HT1080 (cell line): ENCODE data around the gene STAT2. TPM values are rescaled to one million over a fixed set of nuclear protein-coding genes. Genes with fewer than 3 reads are reported as not detected.
"Not testable (repeated sequence)": the region's sequence is repeated elsewhere in the genome, so short reads cannot be mapped to it uniquely, and the experiment has no call there.

ENCODE experiments used
- DNase-seq: peaks from one replicate; pipeline ENCODE4 v3.0.0-alpha.2; 2015; ENCODE audit warnings: low read depth
- total RNA-seq: library from RNA; depleted of rRNA; stranded (reverse); fragments of >200 nt; shearing (Covaris generic); gene quantifications from 2 replicates; pipeline ENCODE4 v1.2.3, GENCODE V29; 2014

STAT2 gene
- total RNA-seq, 1 experiment from 2014 or later, result 33.1 TPM

DNA sequence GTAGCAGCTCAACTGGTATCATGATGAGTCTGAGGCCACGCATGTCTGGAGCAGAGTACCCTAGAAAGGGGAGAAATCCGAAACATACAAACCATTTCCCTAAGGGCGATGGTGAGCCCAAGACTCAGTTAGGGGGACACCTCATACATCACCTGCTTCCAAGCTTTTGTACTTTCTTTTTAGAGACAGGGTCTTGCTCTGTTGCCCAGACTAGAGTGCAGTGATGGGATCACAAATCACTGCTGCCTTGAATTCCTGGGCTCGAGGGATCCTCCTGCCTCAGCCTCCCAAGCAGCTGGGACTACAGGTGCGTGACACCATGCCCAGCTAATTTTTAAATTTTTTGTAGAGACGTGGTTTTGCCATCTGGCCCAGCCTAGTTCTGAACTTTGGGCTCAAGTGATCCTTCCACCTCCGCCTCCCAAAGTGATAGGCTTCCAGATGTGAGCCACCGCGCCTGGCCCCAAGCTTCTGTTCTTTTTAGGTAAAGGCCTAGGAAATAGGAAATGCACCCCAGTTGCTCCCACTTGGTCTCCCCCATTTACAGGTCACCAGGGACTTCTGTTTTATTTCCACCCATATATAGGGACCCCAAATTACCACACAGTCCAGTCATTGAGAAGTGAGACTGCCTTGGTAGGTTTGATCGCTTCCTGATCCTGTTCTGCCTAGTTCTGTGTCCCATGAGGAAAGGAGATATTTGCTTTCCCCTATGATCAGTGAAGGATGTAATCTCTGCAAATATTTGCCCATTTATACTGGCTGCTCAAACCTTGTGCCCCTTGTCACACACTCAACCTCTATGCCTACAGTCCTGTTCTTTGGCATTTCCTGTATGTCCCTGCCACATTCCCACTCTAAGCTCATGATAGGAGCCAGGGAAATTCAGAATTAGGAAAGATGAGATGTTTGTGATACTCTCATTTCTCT lies 2.5 kb upstream of the STAT2 start, which contains the start of gene APOF:
Gene APOF, minus strand, starts transcription at position 728 of the 930 bp plus-strand sequence. Its CDS starts 112 bp downstream, at position 616.
- DNase-seq, result no peak

DNA sequence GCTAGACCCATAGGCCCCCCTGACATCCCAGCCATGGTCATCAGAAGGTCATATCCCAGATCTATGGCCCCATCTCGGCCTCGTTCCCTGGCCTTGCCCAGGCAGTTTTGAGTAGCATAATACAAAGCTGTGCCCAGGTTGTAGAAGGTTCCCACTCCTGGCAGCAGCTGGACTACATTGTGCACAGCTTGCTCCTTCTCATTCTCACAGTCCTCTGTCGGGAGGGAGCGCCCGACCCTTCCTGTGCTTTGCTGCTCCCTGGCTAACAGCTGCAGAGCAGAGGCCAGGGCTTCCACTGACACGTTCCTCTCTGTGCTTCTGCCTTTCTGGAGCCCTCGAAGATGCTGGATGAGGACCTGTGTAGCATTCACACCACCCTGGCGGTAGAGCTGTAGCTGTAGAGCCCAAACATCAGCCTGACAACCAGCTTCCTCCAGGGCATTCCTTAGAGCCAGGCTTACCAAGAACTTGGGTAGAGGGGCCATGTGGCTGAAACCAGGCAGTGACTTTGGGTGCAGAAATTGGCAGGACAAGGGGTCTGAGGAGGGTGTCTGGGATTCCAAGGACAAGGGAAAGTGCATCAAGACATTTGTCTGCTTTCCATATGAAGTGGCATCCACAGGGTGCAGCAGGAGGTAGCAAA lies 1.7 kb upstream of the STAT2 start:
- DNase-seq, result no peak

- peak; percentile 73 for DNase-seq
Measured at GRCh38 chr12:56358836-56359532, 923 bp downstream of the STAT2 start.

DNA sequence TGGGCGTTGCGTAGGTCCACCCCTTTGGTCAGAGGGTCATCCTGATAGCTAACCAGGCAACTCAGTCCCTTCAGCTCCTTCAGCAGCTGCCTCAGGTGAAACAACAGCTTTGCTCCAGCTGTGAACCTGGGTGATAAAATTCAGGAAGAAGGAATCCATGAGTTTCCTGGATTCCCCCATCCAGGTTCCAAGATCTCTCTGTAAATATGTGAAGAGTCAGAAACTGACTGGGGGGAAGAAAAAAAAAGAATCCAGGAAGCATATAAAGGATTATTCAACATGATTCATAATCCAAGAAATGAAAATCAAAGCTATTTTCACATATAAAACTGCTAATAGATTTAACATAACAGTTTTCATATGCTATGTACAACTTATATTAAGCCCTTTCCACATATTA lies 8.6 kb downstream of the STAT2 start:
- no peak for DNase-seq

- DNase-seq, result no peak
Measured at GRCh38 chr12:56350662-56351061, 9.2 kb downstream of the STAT2 start.

- no peak for DNase-seq
Measured at GRCh38 chr12:56348776-56349175, 11.1 kb downstream of the STAT2 start.

DNA sequence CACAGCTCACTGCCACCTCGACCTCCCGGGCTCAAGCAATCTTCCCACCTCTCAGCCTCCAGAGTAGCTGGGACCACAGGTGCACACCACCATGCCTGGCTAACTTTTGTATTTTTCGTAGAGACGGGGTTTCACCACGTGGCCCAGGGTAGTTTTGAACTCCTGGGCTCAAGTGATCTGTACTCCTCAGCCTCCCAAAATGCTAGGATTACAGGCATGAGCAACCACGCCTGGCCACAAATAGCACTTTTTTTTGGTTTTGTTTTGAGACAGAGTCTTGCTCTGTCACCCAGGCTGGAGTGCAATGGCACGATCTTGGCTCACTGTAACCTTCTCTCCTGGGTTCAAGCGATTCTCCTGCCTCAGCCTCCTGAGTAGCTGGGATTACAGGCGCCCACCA lies 12.7 kb downstream of the STAT2 start:
- DNase-seq, result not testable (repeated sequence)

GRCh38 chr12:56346675-56347074 lies 13.2 kb downstream of the STAT2 start:
- peak; percentile 17 for DNase-seq

DNA sequence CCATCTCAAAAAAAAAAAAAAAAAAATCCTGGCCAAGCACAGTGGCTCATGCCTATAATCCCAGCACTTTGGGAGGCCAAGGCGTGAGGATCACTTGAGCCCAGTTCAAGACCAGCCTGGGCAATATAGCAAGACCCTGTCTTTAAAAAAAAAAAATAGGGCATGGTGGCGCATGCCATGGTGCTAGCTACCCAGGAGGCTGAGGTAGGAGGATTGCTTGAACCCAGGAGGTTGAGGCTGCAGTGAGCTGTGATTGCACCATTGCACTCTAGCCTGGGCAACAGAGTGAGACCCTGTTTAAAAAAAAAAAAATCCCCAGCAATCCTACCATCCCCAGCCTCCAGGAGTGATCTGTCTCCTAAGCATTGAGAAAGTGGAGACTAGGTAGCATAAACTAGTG lies 17.6 kb downstream of the STAT2 start:
- DNase-seq, result not testable (repeated sequence)

- no peak for DNase-seq
Measured at GRCh38 chr12:56341616-56342015, 18.3 kb downstream of the STAT2 start.

DNA sequence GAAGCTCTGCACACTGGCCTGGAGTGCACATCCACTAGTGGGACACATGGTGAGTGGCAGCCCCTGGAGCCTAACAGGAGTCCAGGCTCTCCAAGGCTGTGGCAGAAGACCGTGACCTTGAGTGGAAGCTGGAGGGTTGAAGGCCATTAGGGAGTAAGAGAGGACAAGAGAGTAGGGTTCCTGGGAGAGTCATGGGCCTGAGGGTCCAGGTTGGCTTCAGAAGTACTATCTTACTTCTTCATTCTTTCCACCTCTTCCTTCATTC lies 20.8 kb downstream of the STAT2 start:
- no peak for DNase-seq

DNA sequence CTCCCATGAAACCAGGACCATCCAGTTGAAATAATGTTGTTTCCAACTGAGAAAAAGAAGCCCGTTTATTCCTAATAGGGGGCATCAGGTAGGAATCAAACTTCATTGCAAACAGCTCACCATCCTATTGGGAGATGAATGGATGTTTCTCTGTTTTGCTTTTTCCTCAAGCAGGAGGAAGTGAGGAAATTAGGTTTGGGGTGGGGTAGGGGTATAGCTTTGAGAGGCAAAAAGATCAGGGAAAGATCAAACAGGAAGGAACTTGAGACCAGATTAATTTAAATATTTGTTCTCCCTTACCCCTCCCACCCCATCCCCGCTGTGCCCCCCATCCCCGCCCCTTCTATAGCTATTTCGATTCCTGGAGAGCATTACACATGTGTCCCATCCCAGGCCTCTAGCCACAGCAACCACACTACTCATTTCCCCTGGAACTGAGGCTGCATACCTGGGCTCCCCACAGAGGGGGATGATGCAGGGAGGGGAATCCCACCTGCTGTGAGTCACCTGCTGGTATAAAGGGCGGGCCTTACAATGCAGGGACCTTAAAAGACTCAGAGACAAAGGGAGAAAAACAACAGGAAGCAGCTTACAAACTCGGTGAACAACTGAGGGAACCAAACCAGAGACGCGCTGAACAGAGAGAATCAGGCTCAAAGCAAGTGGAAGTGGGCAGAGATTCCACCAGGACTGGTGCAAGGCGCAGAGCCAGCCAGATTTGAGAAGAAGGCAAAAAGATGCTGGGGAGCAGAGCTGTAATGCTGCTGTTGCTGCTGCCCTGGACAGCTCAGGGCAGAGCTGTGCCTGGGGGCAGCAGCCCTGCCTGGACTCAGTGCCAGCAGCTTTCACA lies 21.4 kb downstream of the STAT2 start, which contains the start of gene IL23A:
Gene IL23A, plus strand, starts transcription at position 577 of the 850 bp plus-strand sequence. Its CDS starts 161 bp downstream, at position 738.
- DNase-seq, result peak; percentile 68

DNA sequence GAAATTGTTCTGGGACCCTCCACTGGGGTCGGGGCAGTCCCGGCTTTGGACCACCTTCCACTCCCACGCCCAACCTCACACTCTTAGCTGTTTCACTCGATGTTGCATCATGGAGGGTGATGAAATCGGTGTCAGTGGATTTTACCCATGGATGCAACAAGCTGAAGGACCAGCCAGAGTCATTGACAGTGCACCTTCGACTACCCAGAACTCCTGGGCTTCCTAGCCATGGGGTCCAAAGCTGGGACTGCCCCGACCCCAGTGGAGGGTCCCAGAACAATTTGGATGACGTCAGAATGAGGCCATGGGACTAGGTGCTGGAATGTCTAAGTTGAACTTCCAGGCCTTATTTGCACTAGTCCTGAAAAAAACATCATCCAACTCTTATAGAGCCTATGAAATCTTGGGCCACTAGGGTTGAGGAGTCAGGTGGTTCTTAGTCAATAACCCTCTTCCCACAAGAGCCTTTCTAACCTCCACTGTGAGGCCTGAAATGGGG lies 22.1 kb downstream of the STAT2 start:
- no peak for DNase-seq

DNA sequence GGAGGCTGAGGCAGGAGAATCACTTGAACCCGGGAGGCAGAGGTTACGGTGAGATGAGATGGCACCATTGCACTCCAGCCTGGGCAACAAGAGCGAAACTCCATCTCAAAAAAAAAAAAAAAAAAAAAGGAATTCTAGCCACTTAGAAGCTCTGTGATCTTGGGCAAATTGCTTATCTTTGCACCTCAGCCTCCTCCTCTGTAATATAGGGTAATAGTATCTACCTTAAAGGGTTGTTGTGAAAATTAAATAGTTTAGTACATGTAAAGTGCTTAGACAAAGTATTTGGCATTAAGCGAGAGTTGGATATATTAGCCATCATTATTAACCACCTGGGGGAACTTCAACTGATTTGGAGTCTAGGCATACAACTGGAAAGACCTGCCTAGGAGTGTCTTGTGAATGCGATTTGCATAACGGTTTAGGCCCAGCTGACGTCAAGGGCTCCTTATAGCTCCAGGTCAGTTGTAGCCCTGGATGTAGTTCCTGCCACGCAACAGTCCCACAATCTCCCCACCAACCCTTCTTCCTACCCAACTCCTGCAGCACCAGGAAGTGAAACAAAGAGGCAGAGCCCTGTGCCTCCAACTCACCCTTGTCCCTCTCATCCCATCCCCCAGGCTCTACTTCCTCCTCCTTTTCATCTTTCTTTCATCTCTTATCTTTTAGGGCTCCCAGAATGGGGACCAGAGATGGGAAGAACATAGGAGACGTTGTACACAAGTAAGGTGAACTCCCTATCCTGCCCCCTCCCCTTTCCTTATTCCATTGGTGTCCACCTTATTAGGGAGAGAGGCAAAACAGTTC lies 23.3 kb downstream of the STAT2 start:
- no peak for DNase-seq

- not testable (repeated sequence) for DNase-seq
Measured at GRCh38 chr12:56335527-56335926, 24.4 kb downstream of the STAT2 start.

DNA sequence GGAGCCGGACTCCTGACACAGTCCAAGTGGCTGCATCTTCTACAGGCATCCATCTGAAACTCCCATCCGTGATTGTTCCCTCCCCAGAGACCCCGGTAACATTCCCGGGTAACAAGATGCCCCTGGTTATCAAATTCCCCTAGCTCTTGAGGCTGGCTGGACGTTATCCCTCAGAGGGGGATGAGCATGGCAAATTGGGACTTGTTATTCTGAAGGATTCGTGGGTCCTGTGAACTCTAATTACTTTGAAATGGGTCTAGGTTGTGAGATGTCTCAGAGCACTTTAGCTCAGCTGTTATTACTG lies 25.5 kb downstream of the STAT2 start:
- DNase-seq, result no peak

DNA sequence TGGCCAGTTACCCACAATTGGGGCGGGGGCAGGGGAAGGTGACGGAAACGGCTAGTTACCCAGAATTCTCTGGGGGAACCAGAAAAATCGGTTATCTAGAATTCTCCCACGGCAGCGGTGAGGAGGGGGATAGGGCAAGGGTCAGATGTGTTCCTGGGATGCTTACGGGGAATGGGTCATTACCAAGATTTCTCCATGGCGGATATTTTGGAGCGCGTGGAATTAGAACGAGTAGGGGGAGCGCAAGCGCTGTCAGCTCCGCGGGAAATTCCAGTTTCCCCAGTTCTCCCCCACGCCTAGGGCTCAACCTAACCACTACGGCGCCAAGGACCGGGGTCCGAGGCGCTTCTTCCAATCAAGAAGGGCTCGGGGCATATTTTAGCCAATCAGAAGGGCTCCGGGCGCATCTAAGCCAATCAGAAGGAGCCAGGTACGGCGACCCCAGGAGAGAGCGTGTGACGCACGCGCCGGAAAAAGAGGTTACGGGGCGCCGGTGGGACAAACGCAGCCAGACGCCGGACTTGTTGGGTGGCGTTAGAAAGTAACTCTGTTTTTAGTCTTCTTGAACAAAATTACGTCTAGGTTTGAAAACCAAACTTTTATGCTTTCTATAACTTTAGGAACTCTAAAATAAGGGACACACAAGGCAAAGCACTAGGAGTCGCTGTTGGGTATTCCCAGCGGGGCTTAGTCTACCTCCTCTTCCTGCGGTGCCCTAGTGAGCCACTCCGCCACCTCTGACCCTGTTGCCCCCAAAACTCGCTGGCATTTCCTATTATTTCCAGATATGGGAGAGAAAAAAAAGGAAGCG lies 26.0 kb downstream of the STAT2 start, which contains the start of gene PAN2:
Gene PAN2, minus strand, starts transcription at position 322 of the 811 bp plus-strand sequence. CDS start 906 bp downstream, outside the sequence.
- peak; percentile 94 for DNase-seq

DNA sequence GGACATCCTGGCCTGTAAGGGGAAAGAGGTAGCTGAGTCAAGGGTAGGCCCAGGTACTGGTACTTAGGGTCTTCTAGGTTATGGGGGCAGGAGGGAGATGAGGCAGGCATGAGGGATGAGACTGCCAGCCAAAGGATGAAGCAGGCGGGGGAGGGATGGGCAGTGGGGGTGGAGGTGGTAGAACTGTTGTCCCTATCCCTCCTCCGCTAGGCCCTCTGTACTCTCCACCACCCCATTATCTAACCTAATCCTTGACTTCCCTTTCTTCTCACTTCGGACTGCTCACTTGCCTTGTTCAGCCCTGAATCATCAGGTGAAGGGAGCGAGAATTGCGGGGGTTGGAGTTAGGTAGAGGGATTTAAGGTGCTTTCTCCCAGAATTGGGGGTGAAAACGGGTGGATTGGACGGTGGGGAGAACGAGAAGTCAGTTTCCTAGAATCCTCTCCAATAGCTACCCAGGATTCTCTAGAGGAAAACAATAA lies 26.7 kb downstream of the STAT2 start:
- no peak for DNase-seq
